Endothelial cell of umbilical vein (primary cell): ENCODE measurements around the gene ZCCHC4.

ENCODE experiments used
- JUN ChIP-seq: IDR thresholded peaks from 2 replicates; pipeline ENCODE4 v1.6.1; 2011; ENCODE audit warnings: borderline replicate concordance, low read depth; ENCODE audit not compliant: insufficient read length, insufficient read depth
- TF ChIP-seq, protein P1 (sequence below), 2 donors: IDR thresholded peaks; 1 replicate in 1 of 2; 2 replicates in 1 of 2; pipeline ENCODE4 v1.5.1; 2011; ENCODE audit warnings: low read length in 2 of 2, mild to moderate bottlenecking in 2 of 2, moderate library complexity in 2 of 2, control low read depth in 1 of 2, inconsistent platforms in 1 of 2, low read depth in 1 of 2; ENCODE audit not compliant: insufficient read depth in 1 of 2; ENCODE audit errors: extremely low read depth in 1 of 2

DNA sequence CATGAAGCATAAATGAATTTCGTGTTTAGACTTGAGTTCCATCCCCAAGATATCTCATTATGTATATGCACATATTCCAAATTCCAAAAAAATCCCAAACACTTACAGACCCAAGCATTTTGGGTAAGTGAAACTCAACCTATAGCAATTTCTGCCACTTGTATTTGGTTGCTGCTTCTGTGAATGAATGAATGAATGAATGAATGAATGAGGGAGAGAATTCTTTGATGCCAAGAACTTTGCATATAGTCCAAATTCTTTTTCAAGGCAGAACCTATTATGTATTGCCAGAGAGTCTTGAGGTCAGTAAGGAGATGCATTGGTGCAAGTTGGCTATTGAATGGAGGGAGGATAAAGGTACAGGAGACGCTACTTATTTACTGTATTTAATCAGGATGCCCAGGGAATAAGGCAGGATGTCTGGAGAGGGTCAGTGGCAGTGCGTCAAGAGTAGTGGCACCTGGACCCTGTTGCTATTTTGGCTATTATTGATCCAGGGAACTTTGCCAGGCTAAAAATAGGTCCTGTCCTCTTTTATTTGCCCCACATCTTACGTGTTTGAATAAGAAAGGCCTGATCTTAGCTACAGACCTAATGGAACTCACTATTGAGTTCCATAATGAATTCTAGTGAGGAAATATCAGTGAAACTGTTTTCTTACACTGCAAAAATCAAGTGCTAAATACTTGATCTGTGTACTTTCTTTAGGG, 98.4 kb downstream of the ZCCHC4 start:
- TF ChIP-seq, protein P1, sequence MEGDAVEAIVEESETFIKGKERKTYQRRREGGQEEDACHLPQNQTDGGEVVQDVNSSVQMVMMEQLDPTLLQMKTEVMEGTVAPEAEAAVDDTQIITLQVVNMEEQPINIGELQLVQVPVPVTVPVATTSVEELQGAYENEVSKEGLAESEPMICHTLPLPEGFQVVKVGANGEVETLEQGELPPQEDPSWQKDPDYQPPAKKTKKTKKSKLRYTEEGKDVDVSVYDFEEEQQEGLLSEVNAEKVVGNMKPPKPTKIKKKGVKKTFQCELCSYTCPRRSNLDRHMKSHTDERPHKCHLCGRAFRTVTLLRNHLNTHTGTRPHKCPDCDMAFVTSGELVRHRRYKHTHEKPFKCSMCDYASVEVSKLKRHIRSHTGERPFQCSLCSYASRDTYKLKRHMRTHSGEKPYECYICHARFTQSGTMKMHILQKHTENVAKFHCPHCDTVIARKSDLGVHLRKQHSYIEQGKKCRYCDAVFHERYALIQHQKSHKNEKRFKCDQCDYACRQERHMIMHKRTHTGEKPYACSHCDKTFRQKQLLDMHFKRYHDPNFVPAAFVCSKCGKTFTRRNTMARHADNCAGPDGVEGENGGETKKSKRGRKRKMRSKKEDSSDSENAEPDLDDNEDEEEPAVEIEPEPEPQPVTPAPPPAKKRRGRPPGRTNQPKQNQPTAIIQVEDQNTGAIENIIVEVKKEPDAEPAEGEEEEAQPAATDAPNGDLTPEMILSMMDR (IDR thresholded peaks at IDR 0.05; ENCODE audit: extremely low read depth in 1 of 2, insufficient read depth in 1 of 2, low read depth in 1 of 2, low read length in 2 of 2) = no peak
- no peak for TF ChIP-seq JUN
